Measurements from ENCODE around the gene SETD1A. TPM values are rescaled to one million over a fixed set of nuclear protein-coding genes. Genes with fewer than 3 reads are reported as not detected.

SETD1A gene
- total RNA-seq, 3 donors from 2014 or later (not counting 1 experiment from before 2014, with no cell fraction given): 32.9 to 34.5 (median 33.9) TPM

DNA sequence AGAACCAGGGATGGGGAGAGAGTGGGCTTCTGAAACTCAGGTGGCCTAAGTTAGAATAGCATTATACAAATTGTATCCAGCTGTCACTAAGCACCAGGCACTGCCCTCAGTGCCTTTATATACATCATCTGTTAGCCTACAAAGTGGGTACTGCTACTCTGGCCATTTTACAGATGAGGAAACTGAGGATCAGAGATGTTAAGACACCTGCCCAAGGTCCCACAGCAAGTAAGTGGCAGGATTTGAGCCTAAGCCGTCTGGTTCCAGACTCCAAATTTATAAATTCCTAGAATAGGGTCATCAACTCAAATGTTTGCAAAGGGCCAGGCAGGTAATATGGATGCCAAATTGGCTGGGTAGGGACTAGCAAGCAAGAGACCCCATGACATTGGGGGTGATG, 6.4 kb upstream of the SETD1A start:
- no peak overlapping the region for H3K27ac ChIP-seq (ENCODE audit: low read length)
- H3K36me3 ChIP-seq (ENCODE audit: control insufficient read depth, insufficient read depth, low read length): no peaks in the 10 kb centered on the region
- ATAC-seq (no peak), DNase-seq (no peak)
- peaks cover 32% of the 10 kb centered on the region for H3K4me1 ChIP-seq (ENCODE audit: control insufficient read depth, insufficient read depth, low read length)
- 75% methylated on average over 1 of the region's 1 CpG for WGBS (ENCODE audit: insufficient coverage)
- H3K9me3 Mint-ChIP-seq: no peaks in the 10 kb centered on the region
- no peaks in the 10 kb centered on the region for H3K27me3 Mint-ChIP-seq (ENCODE audit: low read depth in 2 of 2)
- peaks cover 13 to 28% of the 10 kb centered on the region in 2 donors for H3K4me1 Mint-ChIP-seq
- H3K4me3 ChIP-seq (ENCODE audit: low read length): no peak overlapping the region
- TF ChIP-seq, protein P1, sequence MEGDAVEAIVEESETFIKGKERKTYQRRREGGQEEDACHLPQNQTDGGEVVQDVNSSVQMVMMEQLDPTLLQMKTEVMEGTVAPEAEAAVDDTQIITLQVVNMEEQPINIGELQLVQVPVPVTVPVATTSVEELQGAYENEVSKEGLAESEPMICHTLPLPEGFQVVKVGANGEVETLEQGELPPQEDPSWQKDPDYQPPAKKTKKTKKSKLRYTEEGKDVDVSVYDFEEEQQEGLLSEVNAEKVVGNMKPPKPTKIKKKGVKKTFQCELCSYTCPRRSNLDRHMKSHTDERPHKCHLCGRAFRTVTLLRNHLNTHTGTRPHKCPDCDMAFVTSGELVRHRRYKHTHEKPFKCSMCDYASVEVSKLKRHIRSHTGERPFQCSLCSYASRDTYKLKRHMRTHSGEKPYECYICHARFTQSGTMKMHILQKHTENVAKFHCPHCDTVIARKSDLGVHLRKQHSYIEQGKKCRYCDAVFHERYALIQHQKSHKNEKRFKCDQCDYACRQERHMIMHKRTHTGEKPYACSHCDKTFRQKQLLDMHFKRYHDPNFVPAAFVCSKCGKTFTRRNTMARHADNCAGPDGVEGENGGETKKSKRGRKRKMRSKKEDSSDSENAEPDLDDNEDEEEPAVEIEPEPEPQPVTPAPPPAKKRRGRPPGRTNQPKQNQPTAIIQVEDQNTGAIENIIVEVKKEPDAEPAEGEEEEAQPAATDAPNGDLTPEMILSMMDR (IDR thresholded peaks at IDR 0.05): no peak
- H3K27me3 ChIP-seq (ENCODE audit: control insufficient read depth, insufficient read depth, low read length): no peaks in the 10 kb centered on the region
- no peaks in the 10 kb centered on the region for H3K36me3 Mint-ChIP-seq
- H3K9me3 ChIP-seq (ENCODE audit: control insufficient read depth, insufficient read depth, low read length): no peaks in the 10 kb centered on the region
- H3K27ac Mint-ChIP-seq: peak overlapping the region in 1 of 2 donors; percentile 44
- intact Hi-C loops (cut with micrococcal nuclease): no loop called here
- peak overlapping the region; percentile 49 for H3K4me3 Mint-ChIP-seq

DNA sequence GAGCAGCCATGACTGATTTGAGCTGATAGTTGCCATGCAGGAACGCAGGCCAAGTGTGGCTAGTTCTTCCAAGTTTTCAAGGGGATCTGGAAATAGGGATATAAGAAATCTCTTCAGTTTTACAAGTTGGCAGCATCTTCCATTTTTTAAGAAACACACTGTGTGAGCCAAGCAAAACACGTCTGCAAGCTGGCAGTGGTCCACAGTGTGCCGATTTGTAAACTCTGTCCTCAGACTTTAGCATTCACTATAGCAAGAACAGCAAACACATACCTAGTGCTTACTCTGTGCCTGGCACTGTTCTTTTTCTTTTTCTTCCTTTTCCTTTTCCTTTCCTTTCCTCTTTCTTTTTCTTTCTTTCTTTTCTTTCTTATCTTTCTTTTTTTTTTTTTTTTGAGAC, 5.8 kb upstream of the SETD1A start:
- H3K27me3 Mint-ChIP-seq (ENCODE audit: low read depth in 2 of 2): no peaks in the 10 kb centered on the region
- H3K4me3 Mint-ChIP-seq: peak overlapping the region; percentile 25
- H3K4me3 ChIP-seq (ENCODE audit: low read length): no peak overlapping the region
- no peaks in the 10 kb centered on the region for H3K36me3 Mint-ChIP-seq
- intact Hi-C loops (cut with micrococcal nuclease): no loop called here
- no peak for DNase-seq
- peaks cover 35% of the 10 kb centered on the region for H3K4me1 ChIP-seq (ENCODE audit: control insufficient read depth, insufficient read depth, low read length)
- TF ChIP-seq, protein P1 (IDR thresholded peaks at IDR 0.05): no peak
- H3K9me3 ChIP-seq (ENCODE audit: control insufficient read depth, insufficient read depth, low read length): no peaks in the 10 kb centered on the region
- WGBS (ENCODE audit: insufficient coverage): 90% methylated on average over 3 of the region's 3 CpGs
- no peaks in the 10 kb centered on the region for H3K36me3 ChIP-seq (ENCODE audit: control insufficient read depth, insufficient read depth, low read length)
- peaks cover 16 to 28% of the 10 kb centered on the region in 2 donors for H3K4me1 Mint-ChIP-seq
- no peaks in the 10 kb centered on the region for H3K27me3 ChIP-seq (ENCODE audit: control insufficient read depth, insufficient read depth, low read length)
- no peak overlapping the region for H3K27ac ChIP-seq (ENCODE audit: low read length)
- H3K27ac Mint-ChIP-seq: peak overlapping the region in 1 of 2 donors; percentile 42
- no peak for ATAC-seq
- H3K9me3 Mint-ChIP-seq: no peaks in the 10 kb centered on the region

DNA sequence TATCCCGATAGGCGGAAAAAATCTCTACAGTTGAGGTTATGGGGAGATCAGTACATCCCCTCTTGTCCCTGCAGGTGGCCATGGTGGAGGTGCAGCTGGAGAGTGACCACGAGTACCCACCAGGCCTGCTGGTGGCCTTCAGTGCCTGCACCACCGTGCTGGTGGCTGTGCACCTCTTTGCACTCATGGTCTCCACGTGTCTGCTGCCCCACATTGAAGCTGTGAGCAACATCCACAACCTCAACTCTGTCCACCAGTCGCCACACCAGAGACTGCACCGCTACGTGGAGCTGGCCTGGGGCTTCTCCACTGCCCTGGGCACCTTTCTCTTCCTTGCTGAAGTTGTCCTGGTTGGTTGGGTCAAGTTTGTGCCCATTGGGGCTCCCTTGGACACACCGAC, 4.4 kb upstream of the SETD1A start:
- no peaks in the 10 kb centered on the region for H3K36me3 ChIP-seq (ENCODE audit: control insufficient read depth, insufficient read depth, low read length)
- Mint-ChIP-seq H3K9me3 (no peaks in the 10 kb centered on the region), H3K4me1 (peaks cover 16 to 33% of the 10 kb centered on the region in 2 donors), H3K36me3 (no peaks in the 10 kb centered on the region), H3K27me3 (ENCODE audit: low read depth in 2 of 2) (no peaks in the 10 kb centered on the region), H3K27ac (peak overlapping the region in 1 of 2 donors; percentile 31), H3K4me3 (no peak overlapping the region)
- TF ChIP-seq, protein P1 (IDR thresholded peaks at IDR 0.05): no peak
- DNase-seq (no peak), ATAC-seq (no peak)
- intact Hi-C loops (cut with micrococcal nuclease): no loop called here
- WGBS (ENCODE audit: insufficient coverage): 88% methylated on average over 9 of the region's 9 CpGs
- no peaks in the 10 kb centered on the region for H3K27me3 ChIP-seq (ENCODE audit: control insufficient read depth, insufficient read depth, low read length)
- H3K4me1 ChIP-seq (ENCODE audit: control insufficient read depth, insufficient read depth, low read length): peaks cover 39% of the 10 kb centered on the region
- no peaks in the 10 kb centered on the region for H3K9me3 ChIP-seq (ENCODE audit: control insufficient read depth, insufficient read depth, low read length)
- no peak overlapping the region for H3K4me3 ChIP-seq (ENCODE audit: low read length)
- H3K27ac ChIP-seq (ENCODE audit: low read length): no peak overlapping the region

DNA sequence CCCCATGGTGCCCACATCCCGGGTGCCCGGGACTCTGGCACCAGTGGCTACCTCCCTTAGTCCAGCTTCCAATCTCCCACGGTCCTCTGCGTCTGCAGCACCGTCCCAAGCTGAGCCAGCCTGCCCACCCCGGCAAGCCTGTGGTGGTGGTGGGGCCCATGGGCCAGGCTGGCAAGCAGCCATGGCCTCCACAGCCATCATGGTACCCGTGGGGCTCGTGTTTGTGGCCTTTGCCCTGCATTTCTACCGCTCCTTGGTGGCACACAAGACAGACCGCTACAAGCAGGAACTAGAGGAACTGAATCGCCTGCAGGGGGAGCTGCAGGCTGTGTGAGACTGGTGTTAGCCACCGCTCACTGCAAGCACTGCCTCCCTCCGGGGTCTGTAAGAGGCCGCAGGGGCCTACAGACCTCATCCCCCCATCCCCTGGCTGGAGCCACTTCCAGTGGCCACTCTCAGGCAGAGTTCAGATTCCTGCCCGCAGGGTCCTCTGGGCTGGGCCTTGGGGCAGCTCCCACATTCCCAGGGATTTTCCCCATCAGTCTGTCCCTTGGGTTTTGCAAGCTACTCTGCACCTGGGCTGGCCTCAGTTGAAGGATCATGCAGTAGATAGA, 3.9 kb upstream of the SETD1A start:
- TF ChIP-seq, protein P1 (IDR thresholded peaks at IDR 0.05): peak; percentile 48
- H3K9me3 ChIP-seq (ENCODE audit: control insufficient read depth, insufficient read depth, low read length): no peaks in the 10 kb centered on the region
- H3K4me3 Mint-ChIP-seq: no peak overlapping the region
- H3K36me3 ChIP-seq (ENCODE audit: control insufficient read depth, insufficient read depth, low read length): no peaks in the 10 kb centered on the region
- H3K9me3 Mint-ChIP-seq: no peaks in the 10 kb centered on the region
- no peaks in the 10 kb centered on the region for H3K27me3 Mint-ChIP-seq (ENCODE audit: low read depth in 2 of 2)
- H3K4me3 ChIP-seq (ENCODE audit: low read length): no peak overlapping the region
- H3K27me3 ChIP-seq (ENCODE audit: control insufficient read depth, insufficient read depth, low read length): no peaks in the 10 kb centered on the region
- peak overlapping the region in 1 of 2 donors; percentile 31 for H3K27ac Mint-ChIP-seq
- 68% methylated on average over 15 of the region's 15 CpGs for whole genome bisulfite sequencing (ENCODE audit: insufficient coverage)
- H3K27ac ChIP-seq (ENCODE audit: low read length): no peak overlapping the region
- H3K4me1 ChIP-seq (ENCODE audit: control insufficient read depth, insufficient read depth, low read length): peaks cover 40% of the 10 kb centered on the region
- no peaks in the 10 kb centered on the region for H3K36me3 Mint-ChIP-seq
- intact Hi-C loops (cut with micrococcal nuclease): no loop called here
- no peak for ATAC-seq
- DNase-seq: peak; percentile 41 to 82
- H3K4me1 Mint-ChIP-seq: peaks cover 21 to 38% of the 10 kb centered on the region in 2 donors

Data from natural killer cell (primary cell).